ENCODE results near the gene AMOTL1.

The AMOTL1 gene

GRCh38 chr11:94741022-94741679 lies 27.0 kb upstream of the AMOTL1 start:
- no peak for DNase-seq (ENCODE audit: low read depth in 2 of 2)

GRCh38 chr11:94742665-94743064 lies 25.5 kb upstream of the AMOTL1 start:
- DNase-seq (ENCODE audit: low read depth in 2 of 2) = no peak

GRCh38 chr11:94746721-94747120 lies 21.4 kb upstream of the AMOTL1 start:
- no peak for DNase-seq (ENCODE audit: low read depth in 2 of 2)

GRCh38 chr11:94747146-94747545 lies 21.0 kb upstream of the AMOTL1 start:
- no peak for DNase-seq (ENCODE audit: low read depth in 2 of 2)

GRCh38 chr11:94747601-94748041 lies 20.5 kb upstream of the AMOTL1 start:
- no peak for DNase-seq (ENCODE audit: low read depth in 2 of 2)

- DNase-seq (ENCODE audit: low read depth in 2 of 2) = no peak
Observed at GRCh38 chr11:94749369-94749768, 18.8 kb upstream of the AMOTL1 start.

- DNase-seq (ENCODE audit: low read depth in 2 of 2) = no peak
Observed at GRCh38 chr11:94750319-94751217, 17.6 kb upstream of the AMOTL1 start.

GRCh38 chr11:94751218-94751609 lies 16.9 kb upstream of the AMOTL1 start:
- DNase-seq (ENCODE audit: low read depth in 2 of 2) = no peak

- DNase-seq (ENCODE audit: low read depth in 2 of 2) = no peak
Observed at GRCh38 chr11:94751786-94752185, 16.4 kb upstream of the AMOTL1 start.

GRCh38 chr11:94753630-94754029 lies 14.5 kb upstream of the AMOTL1 start:
- no peak for DNase-seq (ENCODE audit: low read depth in 2 of 2)

GRCh38 chr11:94754335-94754734 lies 13.8 kb upstream of the AMOTL1 start:
- no peak for DNase-seq (ENCODE audit: low read depth in 2 of 2)

- DNase-seq (ENCODE audit: low read depth in 2 of 2) = no peak
Observed at GRCh38 chr11:94754819-94755218, 13.3 kb upstream of the AMOTL1 start.

- DNase-seq (ENCODE audit: low read depth in 2 of 2) = no peak
Observed at GRCh38 chr11:94755494-94755893, 12.7 kb upstream of the AMOTL1 start.

GRCh38 chr11:94757037-94757735 lies 11.0 kb upstream of the AMOTL1 start:
- no peak for DNase-seq (ENCODE audit: low read depth in 2 of 2)

GRCh38 chr11:94758666-94759065 lies 9.5 kb upstream of the AMOTL1 start:
- DNase-seq (ENCODE audit: low read depth in 2 of 2) = no peak

GRCh38 chr11:94759522-94759921 lies 8.6 kb upstream of the AMOTL1 start:
- no peak for DNase-seq (ENCODE audit: low read depth in 2 of 2)

- no peak for DNase-seq (ENCODE audit: low read depth in 2 of 2)
Observed at GRCh38 chr11:94760296-94760695, 7.9 kb upstream of the AMOTL1 start.

- no peak for DNase-seq (ENCODE audit: low read depth in 2 of 2)
Observed at GRCh38 chr11:94762208-94762607, 5.9 kb upstream of the AMOTL1 start.

GRCh38 chr11:94762995-94763394 lies 5.2 kb upstream of the AMOTL1 start:
- DNase-seq (ENCODE audit: low read depth in 2 of 2) = no peak

GRCh38 chr11:94766713-94767206 lies 1.4 kb upstream of the AMOTL1 start:
- DNase-seq (ENCODE audit: low read depth in 2 of 2) = no peak

- no peak for DNase-seq (ENCODE audit: low read depth in 2 of 2)
Observed at GRCh38 chr11:94767291-94767690, 865 bp upstream of the AMOTL1 start.
